Spleen (tissue), 11 donors: Measurements from ENCODE around the gene LCE6A. TPM values are rescaled to one million over a fixed set of nuclear protein-coding genes. Genes with fewer than 3 reads are reported as not detected.

Experiments
- DNase-seq: peaks from one replicate; pipeline ENCODE4 v3.0.0-alpha.2; 2020
- H3K27ac ChIP-seq, 8 donors: fragments of 200-600 bp; sonication (generic) in 7 of 8; 1 replicate in 4 of 8; 2 replicates in 4 of 8; pipeline versions ENCODE4 v1.5.0 to v1.8.0; 2016 to 2021; ENCODE audit warnings: inconsistent platforms in 4 of 8, mild to moderate bottlenecking in 4 of 8, moderate library complexity in 1 of 8
- H3K27me3 ChIP-seq, 7 donors: fragments of 200-600 bp; sonication (generic) in 6 of 7; replicated peaks in 1 of 7; 1 replicate in 4 of 7; 2 replicates in 3 of 7; pipeline versions ENCODE4 v1.5.0 to v1.8.0; 2016 to 2021; ENCODE audit warnings: inconsistent platforms in 3 of 7, mild to moderate bottlenecking in 1 of 7
- H3K36me3 ChIP-seq, 6 donors: fragments of 200-600 bp; sonication (generic) in 5 of 6; 1 replicate in 4 of 6; 2 replicates in 2 of 6; pipeline versions ENCODE4 v1.5.0 to v1.8.0; 2016 to 2021; ENCODE audit warnings: inconsistent platforms in 2 of 6
- H3K4me1 ChIP-seq, 6 donors: fragments of 200-600 bp; sonication (generic) in 5 of 6; 1 replicate in 3 of 6; 2 replicates in 3 of 6; pipeline versions ENCODE4 v1.5.0 to v1.8.0; 2016 to 2021; ENCODE audit warnings: inconsistent platforms in 3 of 6
- H3K4me3 ChIP-seq, 8 donors: fragments of 200-600 bp; sonication (generic) in 7 of 8; 1 replicate in 4 of 8; 2 replicates in 4 of 8; pipeline versions ENCODE4 v1.5.0 to v1.8.0; 2016 to 2021; ENCODE audit warnings: inconsistent platforms in 4 of 8, mild to moderate bottlenecking in 4 of 8, moderate library complexity in 2 of 8
- H3K9me3 ChIP-seq, 8 donors: fragments of 200-600 bp; sonication (generic) in 7 of 8; 1 replicate in 4 of 8; 2 replicates in 4 of 8; pipeline versions ENCODE4 v1.5.0 to v1.8.0; 2016 to 2021; ENCODE audit warnings: inconsistent platforms in 4 of 8
- CTCF ChIP-seq, 11 experiments: fragments of 200-600 bp in 7 of 11; fragments of 450-650 bp in 4 of 11; sonication (generic) in 4 of 11; IDR thresholded peaks in 8 of 11; conservative IDR thresholded peaks in 3 of 11; 1 replicate in 7 of 11; 2 replicates in 4 of 11; pipeline versions ENCODE4 v1.4.0 to v1.8.0; 2016 to 2021; ENCODE audit warnings: antibody characterized with exemption in 11 of 11, inconsistent platforms in 4 of 11, mild to moderate bottlenecking in 1 of 11
- POLR2A ChIP-seq, 3 donors: fragments of 450-650 bp; IDR thresholded peaks; one replicate each; pipeline ENCODE4 v1.5.1; 2017; ENCODE audit warnings: antibody characterized with exemption in 3 of 3, mild to moderate bottlenecking in 1 of 3
- POLR2AphosphoS5 ChIP-seq, 3 donors: sonication (generic); formaldehyde crosslinking; IDR thresholded peaks; one replicate each; pipeline ENCODE4 v1.5.1; 2017; ENCODE audit warnings: antibody characterized with exemption in 3 of 3
- WGBS, 5 donors: extraction: QIAGEN DNeasy Blood & Tissue Kit in 3 of 5; methylation state at CpG; one replicate each; pipeline versions ENCODE4 v1.1.5 to v1.1.7; 2013 to 2018; 5-methylcytosine and 5-hydroxymethylcytosine counted together
- intact Hi-C: fragments of 100-400 bp; cut with DNase I; formaldehyde crosslinking; loops from one replicate; pipeline ENCODE4 v1.15.0; 2023; ENCODE audit warnings: low total_unique reads
- polyA plus RNA-seq, 3 donors: library from polyadenylated mRNA; stranded (reverse); fragments of 200-250 nt; gene quantifications; one replicate each; pipeline ENCODE4 v1.2.1, GENCODE V29; 2013
- total RNA-seq, 7 donors: library from RNA; depleted of rRNA in 3 of 7; stranded (reverse); fragments of >200 nt in 3 of 7; fragmentation: NEBNext Ultra II Directional in 4 of 7; extraction: Animal tissue kit (Norgen Biotek cat#: 25700) in 4 of 7; gene quantifications; one replicate each; pipeline versions ENCODE4 v1.1.0 to v1.2.1, GENCODE V29; 2016 to 2021
- donor health status: healthy with polysubstance abuse.
- donor health status: DM: no; HTN: no; CAD: no; lungs with moderate emphysema.
- donor health status: DM: no; HTN: no; CAD: no.
- donor health status: Bipolar disorder and iron deficiency.
- donor health status: healthy.
- donor health status: DM: no; HTN: no; CAD: no.
- donor health status: DM: yes; HTN: yes; CAD: no.

LCE6A gene
- total and polyA plus RNA-seq, 10 donors: not detected

GRCh38 chr1:152884085-152884484, 41.4 kb downstream of the LCE6A start:
- TF ChIP-seq POLR2AphosphoS5 (IDR thresholded peaks at IDR 0.05): no peak
- TF ChIP-seq CTCF (IDR thresholded peaks at IDR 0.05 in 8 of 11, conservative IDR thresholded peaks at IDR 0.05 in 3 of 11): no peak
- TF ChIP-seq POLR2A (IDR thresholded peaks at IDR 0.05): no peak

GRCh38 chr1:152884506-152884905, 41.9 kb downstream of the LCE6A start:
- no peaks in the 10 kb centered on the region for H3K36me3 ChIP-seq
- H3K27ac ChIP-seq: no peak overlapping the region
- no peak for DNase-seq
- intact Hi-C loops: no loop called here
- H3K27me3 ChIP-seq: no peaks in the 10 kb centered on the region
- H3K9me3 ChIP-seq: no peaks in the 10 kb centered on the region
- no peaks in the 10 kb centered on the region for H3K4me1 ChIP-seq
- WGBS, 5 donors: 96 to 100% (median 100%) methylated on average over 1 of the region's 1 CpG
- no peak overlapping the region for H3K4me3 ChIP-seq
- TF ChIP-seq CTCF (IDR thresholded peaks at IDR 0.05 in 8 of 11, conservative IDR thresholded peaks at IDR 0.05 in 3 of 11) (no peak), POLR2A (IDR thresholded peaks at IDR 0.05) (no peak)

More at GRCh38 chr1:152884085-152884484, 41.4 kb downstream of the LCE6A start:
- H3K27me3 ChIP-seq: no peaks in the 10 kb centered on the region
- H3K27ac ChIP-seq: no peak overlapping the region
- H3K36me3 ChIP-seq: no peaks in the 10 kb centered on the region
- no peaks in the 10 kb centered on the region for H3K4me1 ChIP-seq
- no peak overlapping the region for H3K4me3 ChIP-seq
- no peaks in the 10 kb centered on the region for H3K9me3 ChIP-seq
- intact Hi-C loops: no loop called here
- no peak for DNase-seq

GRCh38 chr1:152884966-152885624, 42.4 kb downstream of the LCE6A start:
- Histone ChIP-seq H3K27me3 (no peaks in the 10 kb centered on the region), H3K4me3 (no peak overlapping the region), H3K36me3 (no peaks in the 10 kb centered on the region), H3K27ac (no peak overlapping the region), H3K4me1 (no peaks in the 10 kb centered on the region), H3K9me3 (no peaks in the 10 kb centered on the region)
- DNase-seq: no peak
- no peak for TF ChIP-seq CTCF (IDR thresholded peaks at IDR 0.05 in 8 of 11, conservative IDR thresholded peaks at IDR 0.05 in 3 of 11)
- no peak for TF ChIP-seq POLR2A (IDR thresholded peaks at IDR 0.05)
- TF ChIP-seq POLR2AphosphoS5 (IDR thresholded peaks at IDR 0.05): no peak
- 61 to 76% (median 68%) methylated on average over 4 of the region's 4 CpGs for WGBS, 5 donors
- intact Hi-C loops: no loop called here

- no peaks in the 10 kb centered on the region for H3K4me1 ChIP-seq
- H3K9me3 ChIP-seq: no peaks in the 10 kb centered on the region
- intact Hi-C loops: no loop called here
- 52 to 68% (median 67%) methylated on average over 3 of the region's 3 CpGs for WGBS, 5 donors
- no peak overlapping the region for H3K4me3 ChIP-seq
- no peak overlapping the region for H3K27ac ChIP-seq
- H3K27me3 ChIP-seq: peaks cover 0 to 3% (median 0%) of the 10 kb centered on the region in 7 donors
- no peaks in the 10 kb centered on the region for H3K36me3 ChIP-seq
- DNase-seq: no peak
- TF ChIP-seq POLR2A (IDR thresholded peaks at IDR 0.05) (no peak), POLR2AphosphoS5 (IDR thresholded peaks at IDR 0.05) (no peak), CTCF (IDR thresholded peaks at IDR 0.05 in 8 of 11, conservative IDR thresholded peaks at IDR 0.05 in 3 of 11) (no peak)
Measured at GRCh38 chr1:152886085-152886484, 43.4 kb downstream of the LCE6A start.
